ENCODE results near the gene TRMT2B.

DNA sequence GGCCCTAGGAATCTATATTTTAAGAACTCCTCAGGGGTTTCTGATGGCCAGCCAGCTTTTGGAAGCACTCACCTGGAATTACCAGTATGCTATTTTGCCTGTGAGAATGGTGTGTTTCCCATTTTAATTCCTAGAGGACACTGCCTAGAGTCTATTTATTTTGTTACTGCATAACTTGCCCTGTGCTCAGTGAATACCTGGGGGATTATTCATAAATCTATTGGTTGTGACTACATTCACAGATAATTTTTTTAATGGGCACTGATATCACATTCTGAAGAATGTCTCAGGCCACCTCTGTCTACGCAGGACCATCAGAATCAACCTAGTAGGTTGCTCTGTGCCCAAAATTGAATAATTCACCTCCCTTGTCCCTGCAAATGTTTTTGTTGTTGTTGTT, 75.7 kb downstream of the TRMT2B start:
- TF ChIP-seq, protein P1, sequence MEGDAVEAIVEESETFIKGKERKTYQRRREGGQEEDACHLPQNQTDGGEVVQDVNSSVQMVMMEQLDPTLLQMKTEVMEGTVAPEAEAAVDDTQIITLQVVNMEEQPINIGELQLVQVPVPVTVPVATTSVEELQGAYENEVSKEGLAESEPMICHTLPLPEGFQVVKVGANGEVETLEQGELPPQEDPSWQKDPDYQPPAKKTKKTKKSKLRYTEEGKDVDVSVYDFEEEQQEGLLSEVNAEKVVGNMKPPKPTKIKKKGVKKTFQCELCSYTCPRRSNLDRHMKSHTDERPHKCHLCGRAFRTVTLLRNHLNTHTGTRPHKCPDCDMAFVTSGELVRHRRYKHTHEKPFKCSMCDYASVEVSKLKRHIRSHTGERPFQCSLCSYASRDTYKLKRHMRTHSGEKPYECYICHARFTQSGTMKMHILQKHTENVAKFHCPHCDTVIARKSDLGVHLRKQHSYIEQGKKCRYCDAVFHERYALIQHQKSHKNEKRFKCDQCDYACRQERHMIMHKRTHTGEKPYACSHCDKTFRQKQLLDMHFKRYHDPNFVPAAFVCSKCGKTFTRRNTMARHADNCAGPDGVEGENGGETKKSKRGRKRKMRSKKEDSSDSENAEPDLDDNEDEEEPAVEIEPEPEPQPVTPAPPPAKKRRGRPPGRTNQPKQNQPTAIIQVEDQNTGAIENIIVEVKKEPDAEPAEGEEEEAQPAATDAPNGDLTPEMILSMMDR (conservative IDR thresholded peaks at IDR 0.05): no peak
- no peak for TF ChIP-seq ZFX (IDR thresholded peaks at IDR 0.05)

All from C4-2B (cell line).